ENCODE results near the gene MSH3.

MSH3 gene

DNA sequence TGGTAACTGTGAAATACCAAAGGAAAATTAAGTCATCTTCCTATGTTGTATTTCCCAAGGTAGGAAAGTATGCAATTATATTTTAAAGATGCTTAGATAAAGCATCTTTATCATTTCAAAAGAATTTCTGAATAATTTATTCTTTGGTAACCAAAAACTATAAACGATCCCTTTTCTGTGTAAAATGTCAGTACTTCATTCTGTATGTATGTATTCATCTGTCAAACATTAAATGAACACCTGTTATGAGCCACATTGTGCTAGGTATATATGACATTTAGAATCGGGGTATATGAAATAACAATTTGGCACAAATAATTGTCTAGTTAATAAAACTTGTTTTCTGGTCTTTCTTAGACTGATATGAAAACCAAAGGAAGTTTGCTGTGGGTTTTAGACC is 89.7 kb downstream of the MSH3 start:
- no peak overlapping the region for H3K27ac ChIP-seq
- no peak overlapping the region for H3K4me3 ChIP-seq

DNA sequence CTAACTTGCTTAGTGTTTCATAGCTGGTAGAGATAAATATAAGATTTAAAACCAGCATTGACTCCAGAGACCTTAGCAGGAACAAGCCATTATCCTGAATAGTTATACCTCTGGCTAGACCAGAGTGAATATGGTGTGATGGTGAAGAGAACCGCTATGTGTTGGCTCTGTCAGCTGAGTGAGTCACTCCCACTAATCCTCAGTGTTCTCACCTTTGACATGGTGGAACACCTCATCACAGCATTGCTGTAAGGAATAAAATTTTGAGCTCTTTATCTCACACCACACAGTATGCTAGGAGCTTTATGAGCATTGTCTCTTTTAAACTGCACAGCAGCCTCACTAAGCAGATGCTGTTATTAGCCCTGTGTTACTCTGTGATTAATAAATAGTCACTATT is 91.0 kb downstream of the MSH3 start:
- Histone ChIP-seq H3K27ac (no peak overlapping the region), H3K4me3 (no peak overlapping the region)

DNA sequence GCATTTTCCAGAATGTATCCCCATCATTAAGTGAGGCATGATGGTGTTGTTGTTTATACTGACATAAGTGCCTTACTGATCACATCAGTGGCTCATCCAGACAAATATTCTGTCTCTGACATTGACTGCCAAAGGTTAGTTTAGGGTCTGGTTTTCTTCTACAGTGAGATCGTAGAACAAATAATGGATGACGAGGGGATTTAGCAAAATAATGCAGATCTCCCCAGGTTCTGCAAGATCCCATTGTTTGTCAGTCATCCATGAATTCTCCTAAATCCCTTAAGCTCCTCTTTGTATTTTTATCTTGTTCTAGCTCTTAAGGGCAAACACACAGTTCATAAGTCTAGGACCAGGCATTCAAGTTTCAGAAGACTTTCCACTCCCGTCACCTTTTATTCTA is 93.5 kb downstream of the MSH3 start:
- H3K27ac ChIP-seq = no peak overlapping the region
- H3K4me3 ChIP-seq = no peak overlapping the region

DNA sequence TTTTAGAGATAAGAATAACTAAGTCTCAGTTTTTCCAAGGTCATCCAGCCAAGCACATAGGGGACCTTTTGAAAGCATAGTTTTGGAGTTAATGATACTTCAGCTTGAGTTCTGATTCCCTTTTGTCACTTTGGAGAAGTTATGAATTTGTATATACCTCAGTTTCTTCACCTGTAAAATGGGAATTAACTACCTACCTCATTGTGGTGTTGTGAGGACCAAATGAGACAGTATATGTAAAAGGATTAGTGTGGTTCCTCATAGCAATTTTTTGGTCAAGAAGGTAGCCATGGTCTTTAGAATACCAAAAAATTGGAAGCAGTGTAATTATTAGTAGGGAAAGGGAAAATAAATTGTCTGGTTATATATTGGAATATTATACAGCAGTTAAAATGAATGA is 98.0 kb downstream of the MSH3 start:
- no peak overlapping the region for H3K27ac ChIP-seq
- no peak overlapping the region for H3K4me3 ChIP-seq

DNA sequence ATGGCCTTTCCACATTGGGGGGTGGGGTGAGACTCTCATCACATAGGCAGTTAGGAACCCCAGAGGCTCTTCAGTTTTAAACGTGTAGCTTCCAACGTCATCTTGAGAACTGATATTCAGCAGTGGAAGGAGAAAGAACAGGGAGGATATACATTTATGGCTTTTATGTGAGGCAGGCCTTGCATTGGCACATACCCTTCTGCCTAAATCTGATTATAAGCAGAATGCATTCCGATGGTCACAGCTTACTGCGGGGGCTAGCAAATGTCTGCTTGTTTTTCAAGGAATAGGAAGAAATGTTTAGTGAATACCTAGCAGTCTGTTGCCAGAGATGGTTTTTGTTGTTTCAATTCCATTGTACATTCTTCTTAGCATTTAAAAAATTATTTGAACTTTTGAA is 99.3 kb downstream of the MSH3 start:
- Histone ChIP-seq H3K4me3 (no peak overlapping the region), H3K27ac (no peak overlapping the region)

DNA sequence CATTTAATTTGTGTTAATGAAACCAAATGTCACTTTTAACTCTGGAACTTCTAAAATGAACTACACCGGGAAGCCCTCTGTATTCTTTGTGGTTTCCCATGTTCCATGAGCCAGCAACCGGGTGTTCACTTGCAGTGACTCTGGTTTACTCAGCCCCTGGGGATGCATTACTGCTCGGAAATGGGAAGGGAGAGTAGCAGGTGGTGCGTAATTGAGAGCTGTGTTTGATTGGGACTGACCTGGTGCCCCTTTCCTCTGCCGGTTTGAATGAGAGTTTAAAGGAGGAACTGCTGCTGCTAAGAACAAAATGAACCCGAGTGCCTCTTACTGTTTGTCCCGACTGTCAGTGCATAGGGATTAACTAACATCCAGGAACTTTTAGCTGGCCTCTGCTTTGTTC is 100.4 kb downstream of the MSH3 start:
- H3K4me3 ChIP-seq = no peak overlapping the region
- peak overlapping the region in 2 of 21 experiments; percentile 42 to 66 for H3K27ac ChIP-seq

DNA sequence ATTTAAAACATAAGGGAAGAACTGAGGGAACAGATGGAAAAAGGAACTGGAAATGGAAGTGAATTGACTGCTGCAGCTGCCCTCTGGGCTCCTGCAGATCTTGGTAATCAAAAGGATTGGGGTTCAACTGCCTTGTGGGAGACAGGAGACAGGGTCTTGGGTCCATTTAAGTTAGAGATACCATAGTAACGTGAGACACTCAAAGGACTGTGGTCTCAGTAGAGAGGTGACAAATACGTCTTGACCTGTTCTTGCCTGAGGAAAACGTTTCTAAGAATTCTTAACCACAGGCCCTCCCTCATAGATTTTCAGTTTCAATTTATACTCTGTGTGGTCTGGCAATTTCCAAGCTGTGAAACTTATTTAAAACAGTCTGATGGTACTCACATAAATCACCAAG is 101.2 kb downstream of the MSH3 start:
- Histone ChIP-seq H3K4me3 (no peak overlapping the region), H3K27ac (peak overlapping the region in 3 of 21 experiments; percentile 32 to 66 (median 42))

GRCh38 chr5:80756292-80756691 is 101.8 kb downstream of the MSH3 start:
- Histone ChIP-seq H3K4me3 (no peak overlapping the region), H3K27ac (peak overlapping the region in 2 of 21 experiments; percentile 32 to 66)

- no peak overlapping the region for H3K27ac ChIP-seq
- H3K4me3 ChIP-seq = no peak overlapping the region
Observed at GRCh38 chr5:80757290-80757689, 102.8 kb downstream of the MSH3 start.

- Histone ChIP-seq H3K4me3 (no peak overlapping the region), H3K27ac (no peak overlapping the region)
Observed at GRCh38 chr5:80759866-80760577, 105.6 kb downstream of the MSH3 start.

DNA sequence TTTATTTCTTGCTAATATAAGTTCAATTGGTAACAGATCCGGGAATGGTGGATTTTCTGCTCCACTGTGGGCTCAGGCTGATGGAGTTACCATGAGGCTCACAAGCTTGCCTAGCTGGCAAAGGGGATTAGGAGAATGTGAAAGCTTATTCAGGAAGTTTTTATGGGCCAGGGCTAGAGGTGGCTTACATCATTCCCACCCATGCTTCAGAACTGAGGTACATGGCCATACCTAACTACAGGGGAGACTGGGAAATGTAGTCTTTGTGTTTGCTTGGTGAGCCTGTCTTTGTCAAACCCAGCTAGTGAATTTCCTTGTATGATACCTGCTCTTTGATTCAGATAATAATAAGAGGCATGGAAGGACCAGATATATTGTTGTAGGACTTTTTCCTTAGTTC is 106.2 kb downstream of the MSH3 start:
- Histone ChIP-seq H3K27ac (no peak overlapping the region), H3K4me3 (no peak overlapping the region)

- Histone ChIP-seq H3K4me3 (no peak overlapping the region), H3K27ac (no peak overlapping the region)
Observed at GRCh38 chr5:80761176-80761575, 106.7 kb downstream of the MSH3 start.

DNA sequence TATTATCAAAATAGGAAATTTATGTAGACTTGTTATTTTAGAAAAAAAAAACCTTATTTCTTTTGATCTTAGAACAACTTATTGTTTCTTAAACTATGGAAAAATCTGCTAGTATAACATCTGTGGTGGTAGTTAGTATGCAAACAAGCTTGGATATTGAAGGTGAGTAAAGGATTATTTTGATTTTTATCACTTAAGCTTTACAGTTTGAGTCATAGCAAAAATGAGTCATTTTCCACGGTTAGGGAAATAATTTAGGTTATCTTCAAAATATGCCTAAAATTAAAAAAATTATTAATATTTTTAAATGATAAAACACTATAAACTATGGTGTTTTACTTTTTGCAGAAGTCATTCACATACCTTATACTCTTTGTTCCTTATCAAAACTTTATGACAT is 107.5 kb downstream of the MSH3 start:
- H3K4me3 ChIP-seq = no peak overlapping the region
- H3K27ac ChIP-seq = no peak overlapping the region

- no peak overlapping the region for H3K27ac ChIP-seq
- no peak overlapping the region for H3K4me3 ChIP-seq
Observed at GRCh38 chr5:80762573-80762972, 108.1 kb downstream of the MSH3 start.

- H3K4me3 ChIP-seq = no peak overlapping the region
- H3K27ac ChIP-seq = no peak overlapping the region
Observed at GRCh38 chr5:80763211-80763610, 108.8 kb downstream of the MSH3 start.

- Histone ChIP-seq H3K27ac (no peak overlapping the region), H3K4me3 (no peak overlapping the region)
Observed at GRCh38 chr5:80763873-80764647, 109.6 kb downstream of the MSH3 start.

DNA sequence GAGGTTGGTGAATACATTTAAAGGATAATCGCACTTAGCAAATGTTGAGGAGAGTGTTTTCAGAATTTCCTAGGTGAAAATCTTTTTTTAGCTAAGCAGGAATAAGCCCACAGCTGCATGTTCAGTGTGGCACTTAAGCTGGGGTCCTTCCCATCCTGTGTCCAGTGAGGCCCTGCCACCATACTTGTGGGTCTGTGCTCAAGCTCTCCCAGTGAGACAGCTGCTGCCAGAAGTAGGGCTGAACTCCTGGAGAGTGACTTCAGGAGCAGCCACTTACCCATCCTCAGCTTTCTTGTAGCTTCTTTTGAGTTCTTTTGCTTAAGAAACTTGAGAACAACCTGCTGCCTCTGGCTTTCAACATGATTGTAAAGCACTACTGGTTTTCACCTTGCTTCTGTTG is 110.3 kb downstream of the MSH3 start:
- H3K4me3 ChIP-seq = no peak overlapping the region
- no peak overlapping the region for H3K27ac ChIP-seq

DNA sequence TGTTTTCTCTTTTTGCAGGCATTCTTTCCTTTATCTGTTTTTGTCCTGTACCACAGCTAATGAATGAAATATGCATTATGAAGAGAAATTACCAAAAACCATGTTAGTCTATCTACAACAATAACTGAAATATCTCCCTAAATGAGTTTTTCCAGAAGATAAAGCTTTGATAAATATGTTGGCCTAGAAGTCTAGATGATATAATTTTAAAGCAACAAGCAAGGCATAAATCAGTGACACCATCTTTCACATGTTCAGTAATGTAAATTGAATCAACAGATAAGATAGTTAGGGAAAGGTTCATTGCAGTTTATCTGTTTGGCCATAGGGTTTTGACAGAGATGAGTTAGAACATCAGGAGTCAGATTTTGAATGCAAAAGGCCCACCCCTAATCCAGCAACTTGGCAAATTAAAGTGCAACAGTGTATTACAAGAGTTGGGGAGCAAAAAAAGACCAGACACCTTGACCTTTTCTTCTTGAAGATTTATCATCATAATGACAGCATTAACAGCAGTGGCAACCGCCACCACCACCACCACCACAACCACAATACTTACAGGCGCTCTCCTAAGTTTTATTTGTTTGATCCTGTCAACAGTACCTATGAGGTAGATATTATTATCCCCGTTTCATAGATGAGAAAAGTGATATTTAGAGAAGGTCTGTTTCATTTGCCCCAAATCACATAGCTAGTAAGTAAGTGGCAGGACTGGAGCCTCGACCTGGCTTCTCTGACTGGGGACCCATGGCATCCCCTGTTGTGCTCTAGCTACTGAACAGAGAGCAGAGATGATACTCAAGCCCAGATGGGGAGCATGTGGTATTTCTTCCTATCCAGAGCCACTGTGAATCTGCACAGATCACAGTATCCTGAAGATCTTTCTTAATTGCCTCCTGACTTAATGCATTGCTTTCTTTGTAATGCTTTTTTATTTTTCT is 123.2 kb downstream of the MSH3 start:
- Histone ChIP-seq H3K27ac (no peak overlapping the region), H3K4me3 (no peak overlapping the region)

- no peak overlapping the region for H3K4me3 ChIP-seq
- no peak overlapping the region for H3K27ac ChIP-seq
Observed at GRCh38 chr5:80780024-80780423, 125.6 kb downstream of the MSH3 start.

DNA sequence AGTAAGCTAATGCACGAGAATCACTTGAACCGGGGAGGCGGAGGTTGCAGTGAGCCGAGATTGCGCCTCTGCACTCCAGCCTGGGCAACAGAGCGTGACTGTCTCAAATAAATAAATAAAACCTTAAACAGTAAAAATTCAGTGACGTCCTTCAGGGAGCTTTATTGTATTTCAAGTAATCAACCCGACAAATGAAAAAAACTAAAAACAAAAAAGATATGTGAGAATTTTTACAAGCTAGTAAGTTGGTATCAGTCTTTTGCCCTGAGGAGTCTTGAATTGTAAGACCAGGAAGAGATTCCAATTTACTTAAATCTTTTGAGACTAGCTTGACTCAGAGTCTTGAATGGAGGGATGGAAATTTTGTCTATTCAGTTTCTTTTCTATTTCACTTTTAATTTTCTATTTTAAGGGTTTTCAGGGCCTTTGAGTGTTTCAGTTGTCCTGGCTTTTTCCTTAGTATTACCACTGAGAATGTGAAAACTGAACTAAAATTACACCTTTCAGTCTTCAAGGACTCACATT is 126.4 kb downstream of the MSH3 start:
- H3K4me3 ChIP-seq = no peak overlapping the region
- H3K27ac ChIP-seq = no peak overlapping the region
